GM19043 (cell line): ENCODE data around the gene GALNT13.
A peak's percentile ranks its signal among the peaks of the same experiment; 100 is the strongest.

ENCODE experiments used
- ATAC-seq: cut with Tn5 transposase; IDR thresholded peaks from one replicate; pipeline ENCODE4 v1.9.1; 2021; ENCODE audit warnings: low read depth; ENCODE audit not compliant: unreplicated experiment

GALNT13 gene

DNA sequence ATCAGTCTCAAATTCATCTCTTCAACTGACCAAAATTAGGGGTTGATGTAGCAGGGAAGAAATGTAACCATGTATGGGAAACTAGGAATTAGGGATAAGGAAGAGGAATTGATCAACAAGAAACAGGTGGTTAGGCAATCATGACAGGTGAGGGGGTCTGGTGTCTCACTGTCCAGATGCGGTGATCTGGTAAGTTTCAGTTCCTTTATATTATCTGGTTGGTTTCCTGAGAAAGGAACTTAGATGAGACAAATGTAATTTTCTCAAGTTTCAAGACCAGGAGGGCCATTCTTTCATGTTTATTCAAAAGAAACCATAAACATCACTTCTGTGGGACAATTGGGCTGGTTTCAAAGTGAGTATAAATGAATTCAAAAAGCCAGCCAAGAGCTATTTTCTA is 520.5 kb downstream of the GALNT13 start:
- peak; percentile 86 for ATAC-seq

DNA sequence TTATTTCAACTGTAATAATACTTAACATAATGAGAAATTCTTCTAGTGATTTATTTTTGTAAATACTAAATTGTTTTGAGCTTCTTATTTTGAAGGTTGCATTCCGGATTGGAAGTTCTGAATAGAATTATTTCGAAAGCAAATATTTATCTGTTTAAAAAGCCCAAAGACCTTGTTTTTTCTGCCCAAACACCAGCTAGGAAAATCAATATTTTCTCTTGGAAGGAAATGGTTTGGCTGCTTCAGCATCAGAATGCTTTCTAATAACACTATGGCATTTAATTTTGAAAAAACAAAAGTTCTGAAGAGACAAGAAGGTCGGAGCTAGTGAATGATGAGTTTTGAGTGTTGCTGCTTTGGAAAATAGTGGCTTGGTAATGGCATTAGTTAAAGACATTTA is 522.9 kb downstream of the GALNT13 start:
- no peak for ATAC-seq

DNA sequence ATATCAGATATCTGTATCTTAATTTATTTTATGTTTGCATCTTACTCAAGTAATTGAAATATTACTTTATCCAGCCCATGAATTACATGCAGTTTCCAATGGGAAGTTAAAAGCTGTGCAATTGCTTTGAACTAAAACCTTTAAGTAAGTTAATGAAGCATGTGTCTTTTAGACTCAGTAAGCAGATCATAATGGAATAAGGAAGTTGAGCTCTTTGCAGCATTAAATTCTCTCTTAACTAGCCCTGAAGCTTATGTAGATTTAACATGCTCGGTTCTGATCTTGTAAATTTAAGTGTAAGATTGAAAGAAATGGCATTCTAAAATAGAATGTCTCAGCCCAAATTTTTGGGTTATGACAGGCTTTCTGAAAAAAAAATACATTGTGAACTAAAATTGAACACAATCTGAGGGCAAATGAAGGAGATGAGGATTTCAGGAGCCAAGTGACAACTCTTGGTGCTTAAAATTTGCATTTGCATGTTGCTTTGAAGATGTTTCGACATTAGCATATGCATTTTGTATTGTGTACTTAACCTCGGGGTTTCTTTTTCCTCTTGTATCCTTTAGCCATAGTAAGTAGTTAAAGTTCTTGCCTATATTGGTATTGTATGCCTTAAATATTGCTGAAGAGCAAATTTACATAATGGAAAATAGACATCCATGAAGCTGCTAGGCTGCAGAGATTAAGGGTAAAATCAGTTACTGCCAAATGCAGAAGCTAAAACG is 529.0 kb downstream of the GALNT13 start:
- ATAC-seq = no peak

DNA sequence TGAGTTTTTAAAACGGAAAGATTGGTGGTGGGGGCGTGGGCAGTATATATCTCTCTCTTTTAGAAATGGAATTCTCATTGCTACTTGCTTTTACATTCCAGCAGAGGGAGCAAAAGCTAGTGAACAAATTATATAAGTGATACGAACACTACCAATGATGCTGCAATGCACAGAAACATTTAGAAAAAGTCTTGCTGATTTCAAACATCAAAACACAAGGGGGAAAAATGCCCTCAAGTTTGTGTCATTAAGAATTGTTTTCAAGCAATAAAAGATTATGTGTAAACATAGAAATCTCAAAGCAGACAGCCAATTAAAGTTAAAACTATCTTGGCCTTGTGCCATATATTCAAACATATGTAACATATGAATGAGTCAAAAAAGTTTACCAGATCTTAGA is 530.5 kb downstream of the GALNT13 start:
- ATAC-seq = no peak

DNA sequence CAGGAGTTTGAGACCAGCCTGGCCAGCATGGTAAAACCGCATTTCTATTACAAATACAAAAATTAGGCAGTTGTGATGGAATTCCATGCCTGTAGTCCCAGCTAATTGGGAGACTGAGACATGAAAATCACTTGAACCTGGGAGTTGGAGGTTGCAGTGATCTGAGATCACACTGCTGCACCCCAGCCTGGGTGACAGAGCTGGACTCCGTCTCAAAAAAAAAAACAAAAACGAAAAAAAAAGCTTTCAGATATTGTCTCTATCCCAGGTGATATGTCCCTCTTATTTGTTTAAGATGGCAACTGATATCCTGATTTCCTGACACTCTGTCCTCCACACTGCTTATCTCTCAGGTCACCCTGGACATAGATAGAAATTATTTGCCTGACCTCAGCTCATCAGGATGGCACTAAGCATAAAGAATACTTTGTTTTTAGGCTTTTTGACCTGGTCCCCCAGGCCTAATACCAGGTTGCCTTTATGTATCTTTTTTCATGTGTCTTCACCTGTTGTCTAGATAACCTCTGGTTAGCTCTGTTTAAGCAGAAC is 531.6 kb downstream of the GALNT13 start:
- ATAC-seq = no peak

DNA sequence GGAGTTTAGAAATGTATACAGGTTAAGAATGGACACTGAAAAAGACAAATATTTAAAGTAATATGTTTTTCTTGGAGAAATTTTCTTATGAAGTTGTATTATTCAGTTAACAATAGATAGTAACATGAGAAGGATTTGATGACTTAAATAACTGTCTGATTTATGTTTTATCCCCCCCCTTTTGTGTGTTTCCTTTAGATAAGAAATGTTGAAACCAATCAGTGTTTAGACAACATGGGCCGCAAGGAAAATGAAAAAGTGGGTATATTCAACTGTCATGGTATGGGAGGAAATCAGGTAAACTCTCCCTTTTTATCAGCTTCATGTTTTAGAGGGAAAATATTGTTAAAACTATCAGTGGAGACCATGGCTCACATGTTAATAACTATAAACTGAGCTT is 537.1 kb downstream of the GALNT13 start:
- ATAC-seq = no peak

DNA sequence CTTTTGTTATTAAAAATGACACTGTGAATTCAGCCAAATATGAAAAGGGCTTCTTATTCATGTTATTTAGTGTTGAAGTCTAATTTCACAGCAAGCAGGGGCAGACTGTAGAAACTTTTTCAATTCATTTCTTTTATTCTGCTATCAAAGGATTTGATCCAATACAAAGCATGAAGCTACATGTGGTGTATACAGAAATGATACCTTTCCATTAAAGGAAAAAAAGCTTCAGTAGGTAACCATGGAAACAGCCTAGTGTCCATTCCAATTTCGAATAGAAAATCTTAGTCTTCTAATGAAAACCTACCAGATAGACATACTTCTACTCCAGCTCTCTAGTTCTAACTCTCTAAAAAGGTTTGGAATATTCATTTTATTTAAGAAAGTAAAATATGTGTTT is 550.5 kb downstream of the GALNT13 start:
- ATAC-seq = no peak

DNA sequence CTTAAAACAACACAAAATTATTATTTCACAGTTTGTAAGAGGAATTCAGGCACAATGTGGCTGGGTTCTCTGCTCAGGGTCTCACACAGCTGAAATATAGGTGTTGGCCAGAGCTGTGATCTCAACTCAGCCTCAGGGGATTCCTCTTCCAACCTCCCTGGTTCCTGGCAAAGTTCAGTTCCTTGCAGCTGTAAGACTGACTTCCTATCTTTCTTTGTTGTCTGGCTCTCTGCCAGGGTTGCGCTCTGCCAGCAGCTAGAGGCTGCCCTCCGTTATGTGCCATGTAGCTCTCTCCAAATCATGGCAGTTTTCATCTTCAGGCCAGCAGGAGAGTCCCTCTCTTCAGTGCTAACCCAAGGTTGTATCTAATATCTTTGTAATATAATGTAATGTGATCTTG is 554.3 kb downstream of the GALNT13 start:
- no peak for ATAC-seq

DNA sequence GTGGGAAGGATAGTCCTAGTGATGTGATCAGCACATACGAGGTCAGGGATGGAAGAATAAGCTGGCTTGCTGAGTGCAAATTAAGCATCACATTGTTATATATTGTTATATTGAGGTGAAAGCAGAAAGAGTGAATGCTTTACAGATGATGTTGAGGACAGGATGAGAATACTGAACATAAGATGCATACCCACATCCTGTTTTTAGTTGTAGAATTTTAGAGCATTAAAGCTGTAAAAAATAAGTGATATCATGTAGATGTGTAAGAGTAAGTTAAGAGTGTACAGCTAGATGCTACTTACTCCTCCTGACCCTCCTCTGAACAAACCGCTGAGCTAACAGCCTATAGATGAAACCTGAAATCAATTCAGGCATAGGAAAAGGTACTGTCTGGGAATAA is 555.7 kb downstream of the GALNT13 start:
- ATAC-seq = no peak

DNA sequence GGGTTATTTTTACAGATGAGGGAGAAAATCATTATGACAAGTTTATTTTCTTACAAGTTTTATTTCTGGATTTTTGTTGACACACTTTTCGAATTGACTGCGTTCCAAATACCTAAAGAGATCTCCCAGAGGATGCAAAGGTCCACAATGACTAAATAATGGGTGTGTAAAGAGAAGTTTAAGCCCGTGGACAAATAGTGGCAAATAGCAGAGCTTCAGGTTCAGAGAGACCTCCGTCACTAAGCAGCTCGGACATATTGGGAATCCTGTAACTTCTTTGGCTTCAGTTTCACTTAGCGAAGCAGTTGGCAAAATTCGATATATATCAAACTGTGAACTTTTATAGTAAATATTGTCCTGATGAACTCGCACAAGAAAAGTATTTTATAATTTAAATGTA is 556.3 kb downstream of the GALNT13 start:
- no peak for ATAC-seq

DNA sequence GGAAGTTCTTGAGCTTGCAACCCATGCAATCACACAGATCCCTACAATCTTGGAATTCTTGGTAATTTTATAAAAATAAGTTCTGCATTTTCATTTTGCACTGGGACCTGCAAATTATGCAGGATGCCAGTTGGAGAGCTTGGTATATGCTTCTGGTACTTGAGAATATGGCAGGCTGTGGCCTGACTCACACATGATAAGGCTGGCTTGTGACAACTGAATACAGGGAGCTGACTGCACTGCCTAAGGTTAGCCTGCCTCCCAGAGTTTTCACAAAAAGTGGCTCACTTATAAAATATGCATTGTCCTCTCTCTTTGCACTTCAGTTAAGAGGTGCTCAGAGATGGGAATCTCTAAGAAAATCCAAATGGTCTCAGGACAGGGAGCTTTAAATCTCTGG is 561.3 kb downstream of the GALNT13 start:
- ATAC-seq = no peak

DNA sequence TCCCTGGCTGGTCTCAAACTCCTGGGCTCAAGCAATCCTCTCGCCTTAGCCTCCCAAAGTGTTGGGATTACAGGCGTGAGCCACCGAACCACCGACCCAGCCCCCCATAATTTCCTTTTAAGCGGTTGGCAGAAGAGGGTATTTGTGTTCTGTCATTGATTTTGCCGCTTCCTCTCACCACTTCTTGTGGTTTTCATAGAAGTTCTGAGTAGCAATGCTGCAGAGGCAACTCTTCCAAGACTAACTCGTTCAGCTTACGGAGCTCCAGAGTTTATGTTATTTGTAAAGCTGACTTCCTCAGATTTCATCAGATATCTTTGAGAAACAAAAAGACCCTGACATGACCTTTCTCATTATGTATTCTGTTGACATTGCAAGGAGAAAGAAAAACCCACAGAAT is 565.4 kb downstream of the GALNT13 start:
- ATAC-seq = no peak

DNA sequence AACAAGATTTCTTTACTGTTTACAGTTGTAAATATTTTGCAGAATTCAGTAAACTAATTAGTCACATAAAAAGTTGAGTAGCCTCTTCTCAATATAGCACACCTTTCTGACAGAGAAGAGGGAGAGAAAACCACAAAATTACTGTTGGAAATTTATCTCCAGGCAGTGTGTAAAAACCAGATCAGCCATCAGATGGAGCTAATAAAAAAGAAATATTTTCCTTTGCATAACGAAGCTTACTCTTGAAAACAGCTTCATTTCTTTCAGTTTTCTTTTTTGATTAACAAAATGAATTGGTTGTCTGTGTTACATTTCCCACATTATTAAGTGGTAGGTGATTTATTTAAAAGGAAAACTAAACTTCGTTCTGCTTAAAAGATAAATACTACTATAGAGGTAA is 567.4 kb downstream of the GALNT13 start:
- ATAC-seq = no peak

DNA sequence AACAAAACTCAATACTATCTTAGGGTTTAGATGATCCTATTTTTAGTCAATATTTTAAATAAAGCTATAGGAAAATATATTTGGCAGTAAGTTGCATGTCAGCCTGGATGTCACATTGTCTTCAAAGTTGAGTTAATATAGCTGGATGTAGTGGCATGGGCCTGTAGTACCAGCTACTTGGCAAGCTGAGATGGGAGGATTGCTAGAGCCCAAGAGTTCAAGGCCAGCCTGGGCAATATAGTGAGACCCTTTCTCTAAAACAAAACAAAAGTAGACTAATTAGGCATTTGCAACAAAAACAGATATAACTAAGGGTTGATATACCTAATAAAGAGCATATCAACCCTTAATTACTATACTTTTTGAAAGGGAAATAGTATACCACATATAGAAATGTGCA is 572.2 kb downstream of the GALNT13 start:
- no peak for ATAC-seq

DNA sequence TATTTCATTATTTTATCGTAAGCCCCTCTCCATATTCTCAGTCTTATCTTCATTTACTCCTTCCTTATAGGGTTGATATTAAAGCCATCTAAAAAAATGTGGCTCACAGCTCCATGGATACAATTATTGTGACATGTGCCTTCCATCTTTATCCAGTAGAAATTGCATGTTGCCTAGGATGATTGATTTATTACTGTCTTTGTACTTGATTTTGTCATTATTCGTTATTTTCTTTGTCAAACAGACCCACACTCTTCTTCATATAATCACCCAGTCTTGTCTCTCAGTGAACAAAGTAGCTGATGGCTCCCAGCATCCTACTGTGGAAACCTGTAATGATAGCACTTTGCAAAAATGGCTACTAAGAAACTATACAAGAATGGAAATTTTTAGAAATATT is 574.6 kb downstream of the GALNT13 start:
- no peak for ATAC-seq

DNA sequence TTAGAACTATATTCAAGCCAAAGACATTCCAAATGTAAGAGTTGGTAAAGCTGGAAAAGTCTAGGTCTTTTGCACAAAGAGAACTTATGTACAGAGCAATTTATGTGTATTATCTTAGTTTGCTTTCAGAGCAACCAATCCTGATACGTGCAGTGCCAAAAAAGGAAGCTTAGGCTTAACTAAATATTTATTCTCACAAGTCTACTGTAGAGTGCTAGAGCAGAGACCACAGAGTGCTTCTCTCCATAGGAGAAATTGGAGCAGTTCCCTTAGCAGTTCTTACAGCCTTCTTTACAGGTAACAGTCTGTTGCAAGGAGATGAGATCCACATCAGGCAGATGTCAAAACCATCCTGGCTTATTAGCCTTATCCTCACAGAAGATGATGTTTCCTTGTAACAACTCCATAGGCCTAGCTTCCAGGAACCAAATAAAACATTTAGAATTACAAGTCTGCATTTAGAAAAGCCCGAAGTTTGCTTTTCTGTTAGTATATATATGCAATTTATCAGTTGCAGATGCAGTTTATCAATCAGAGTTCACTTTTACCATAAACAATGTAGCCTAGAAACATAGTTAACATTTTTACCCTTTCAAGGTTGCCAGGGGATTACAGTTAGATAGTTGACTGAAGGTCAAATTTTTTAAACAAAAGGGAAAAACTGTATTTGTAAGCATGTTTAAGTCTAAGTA is 576.2 kb downstream of the GALNT13 start:
- ATAC-seq = no peak

DNA sequence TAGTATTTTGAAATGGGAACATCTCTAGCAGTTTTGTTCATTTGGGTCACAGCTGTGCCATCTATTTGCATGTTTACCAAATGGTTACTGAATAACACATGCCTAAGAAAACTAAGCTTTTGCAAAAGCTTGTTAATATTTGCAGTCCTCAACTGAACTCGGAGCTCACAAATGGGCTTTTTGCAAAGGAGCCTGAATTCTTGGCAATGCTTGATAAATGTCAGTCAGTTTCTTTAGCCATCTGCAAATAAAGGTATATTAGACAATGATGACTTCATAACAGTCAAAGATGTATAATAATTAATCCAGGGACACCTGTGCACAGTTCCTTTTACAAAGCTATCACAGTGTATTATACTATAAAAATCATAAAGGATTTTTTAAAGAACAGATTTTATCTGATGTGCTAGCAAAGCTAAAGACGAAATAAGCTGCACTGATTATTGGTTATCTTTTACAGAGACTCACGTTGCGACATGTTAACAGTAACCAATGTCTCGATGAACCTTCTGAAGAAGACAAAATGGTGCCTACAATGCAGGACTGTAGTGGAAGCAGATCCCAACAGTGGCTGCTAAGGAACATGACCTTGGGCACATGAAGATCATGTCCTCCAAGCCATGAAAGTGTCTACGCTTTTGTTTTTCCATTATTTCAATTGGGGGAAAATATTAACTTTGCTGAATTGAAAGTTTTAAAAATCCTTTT is 578.4 kb downstream of the GALNT13 start:
- no peak for ATAC-seq

DNA sequence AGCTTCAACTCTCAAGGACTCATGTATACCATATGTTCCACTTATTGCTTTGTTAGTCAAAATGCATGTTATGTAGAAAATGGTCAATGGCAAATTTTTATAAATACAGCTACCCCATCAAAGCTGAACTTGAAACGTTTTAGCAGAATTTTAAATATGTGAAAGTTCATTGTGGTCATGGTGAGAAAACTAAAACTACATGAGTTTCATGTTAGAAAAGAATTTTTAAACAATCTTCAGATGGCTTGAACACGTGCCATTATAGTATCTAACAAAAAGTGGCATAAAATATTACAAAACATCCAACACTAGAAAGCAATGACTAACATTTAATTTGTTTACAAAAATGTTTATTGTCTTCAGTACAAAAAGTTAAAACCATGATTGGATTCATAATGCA is 580.7 kb downstream of the GALNT13 start:
- ATAC-seq = no peak

DNA sequence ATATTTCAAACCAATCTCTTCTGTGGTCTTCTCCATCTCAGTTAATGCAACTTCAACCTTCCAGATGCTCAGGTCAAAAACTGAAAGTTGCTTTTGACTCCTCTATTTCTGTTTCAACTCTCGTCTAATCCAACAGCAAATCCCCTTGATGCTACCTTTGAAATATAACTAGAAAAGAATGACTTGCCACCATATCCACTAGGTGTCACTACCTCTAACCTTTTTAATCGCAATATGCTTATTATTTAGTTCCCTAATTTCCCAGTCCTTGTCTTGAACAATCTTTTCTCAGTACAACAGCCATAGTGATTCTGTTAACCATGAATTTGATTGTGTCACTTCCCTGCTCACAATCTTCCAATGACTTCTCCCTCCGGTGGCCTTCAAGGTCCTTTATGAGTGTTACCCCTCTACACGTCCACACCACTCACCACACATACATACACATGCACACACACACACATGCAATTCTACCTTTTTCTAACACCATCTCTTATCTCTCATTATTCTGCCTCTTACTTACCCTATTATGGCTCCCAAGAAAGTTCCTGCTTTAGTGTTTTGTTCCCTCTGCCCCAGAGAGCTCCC is 581.3 kb downstream of the GALNT13 start:
- ATAC-seq = peak; percentile 48

DNA sequence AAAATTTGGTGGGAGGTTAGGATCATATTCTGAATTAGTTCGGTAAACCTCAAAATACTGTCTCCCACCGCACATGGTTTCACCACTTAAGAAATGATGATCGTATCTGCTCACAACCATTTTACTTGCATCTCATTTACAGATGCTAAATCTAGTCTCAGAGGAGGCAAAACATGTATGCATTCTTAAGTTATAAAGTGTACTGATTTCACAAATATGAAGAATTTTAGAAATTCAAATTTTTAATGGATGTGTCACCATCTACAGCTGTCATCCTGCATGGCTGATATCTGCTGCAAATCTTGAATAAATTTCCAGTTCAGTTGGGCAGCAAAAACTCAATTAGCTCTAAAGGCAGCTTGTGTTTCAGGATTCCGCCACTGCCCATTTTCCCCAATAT is 583.4 kb downstream of the GALNT13 start:
- ATAC-seq = no peak

DNA sequence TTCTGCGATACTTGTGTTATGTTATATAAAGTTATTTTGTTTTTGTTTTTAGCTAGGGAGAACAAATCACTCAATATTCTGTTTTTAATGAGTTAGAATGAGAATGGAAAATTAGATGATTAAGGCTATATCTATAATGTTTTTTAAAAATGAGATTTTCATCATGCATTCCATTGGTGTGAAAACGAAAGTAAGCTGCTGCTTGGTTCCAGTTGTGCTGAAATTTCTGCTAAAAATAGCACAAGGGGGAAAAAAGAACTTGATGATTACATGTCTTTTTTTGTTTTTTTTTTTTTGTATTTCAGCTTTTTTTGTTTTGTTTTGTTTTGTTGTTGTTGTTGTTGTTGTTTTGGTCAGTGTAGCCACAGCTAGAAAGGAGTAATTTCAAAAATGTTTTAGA is 584.1 kb downstream of the GALNT13 start:
- ATAC-seq = no peak
